ENCODE measurements around the gene GABRR1. TPM values are rescaled to one million over a fixed set of nuclear protein-coding genes. Genes with fewer than 3 reads are reported as not detected.

GABRR1 gene
- total RNA-seq, 1 donor = not detected

DNA sequence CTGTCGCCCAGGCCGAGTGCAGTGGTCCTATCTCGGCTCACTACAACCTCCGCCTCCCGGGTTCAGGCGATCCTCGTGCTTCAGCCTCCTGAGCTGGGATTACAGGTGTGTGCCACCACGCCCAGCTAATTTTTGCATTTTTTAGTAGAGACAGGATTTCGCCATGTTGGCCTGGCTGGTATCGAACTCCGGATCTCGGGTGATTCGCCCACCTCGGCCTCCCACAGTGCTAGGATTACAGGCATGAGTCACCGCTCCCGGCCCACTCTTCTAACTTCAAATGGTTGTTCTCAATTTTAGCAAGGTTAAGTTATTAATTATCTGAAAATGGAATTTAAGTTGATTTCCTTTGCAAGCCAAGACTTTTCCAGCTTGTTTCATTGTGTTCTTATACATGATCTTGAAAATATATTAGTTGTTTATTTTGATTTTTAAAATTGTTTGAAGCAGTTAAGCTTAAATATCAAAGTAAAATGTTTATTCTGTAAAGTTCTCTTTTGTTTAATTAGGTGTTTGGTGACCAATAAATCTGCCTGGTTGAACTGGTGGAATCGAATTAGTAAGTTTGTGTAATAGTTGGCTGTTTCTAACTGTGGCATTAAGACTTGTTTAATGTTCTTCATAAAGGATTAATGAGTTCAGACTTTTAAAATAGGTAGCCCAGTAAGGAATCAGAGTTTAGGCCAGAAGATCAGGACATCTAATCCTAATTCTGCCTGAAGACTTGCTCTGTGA lies 69.0 kb downstream of the GABRR1 start:
- H4K20me1 ChIP-seq (ENCODE audit: insufficient read depth, low read length) = no peaks in the 10 kb centered on the region
- H3K4me2 ChIP-seq (ENCODE audit: insufficient read depth, low read length) = no peak overlapping the region
- H3K79me2 ChIP-seq (ENCODE audit: insufficient read depth, low read length) = no peaks in the 10 kb centered on the region
- H3K27me3 ChIP-seq (ENCODE audit: insufficient read depth, low read length) = peaks cover 23% of the 10 kb centered on the region
- no peak overlapping the region for H3K4me3 ChIP-seq (ENCODE audit: insufficient read depth, low read length)
- no peak overlapping the region for H3K27ac ChIP-seq (ENCODE audit: low read depth, low read length)
- no peak for TF ChIP-seq CTCF (IDR thresholded peaks at IDR 0.05; ENCODE audit: extremely low read depth, low read depth, low read length)
- no peak for DNase-seq (ENCODE audit: insufficient read length, low spot score, missing footprints)
- no peak overlapping the region for H2AFZ ChIP-seq (ENCODE audit: low read length)
- H3K36me3 ChIP-seq (ENCODE audit: insufficient read depth, low read length) = no peaks in the 10 kb centered on the region
- peaks cover 17% of the 10 kb centered on the region for H3K4me1 ChIP-seq (ENCODE audit: insufficient read depth, low read length)
- no peaks in the 10 kb centered on the region for H3K9me3 ChIP-seq (ENCODE audit: low read depth, low read length)

DNA sequence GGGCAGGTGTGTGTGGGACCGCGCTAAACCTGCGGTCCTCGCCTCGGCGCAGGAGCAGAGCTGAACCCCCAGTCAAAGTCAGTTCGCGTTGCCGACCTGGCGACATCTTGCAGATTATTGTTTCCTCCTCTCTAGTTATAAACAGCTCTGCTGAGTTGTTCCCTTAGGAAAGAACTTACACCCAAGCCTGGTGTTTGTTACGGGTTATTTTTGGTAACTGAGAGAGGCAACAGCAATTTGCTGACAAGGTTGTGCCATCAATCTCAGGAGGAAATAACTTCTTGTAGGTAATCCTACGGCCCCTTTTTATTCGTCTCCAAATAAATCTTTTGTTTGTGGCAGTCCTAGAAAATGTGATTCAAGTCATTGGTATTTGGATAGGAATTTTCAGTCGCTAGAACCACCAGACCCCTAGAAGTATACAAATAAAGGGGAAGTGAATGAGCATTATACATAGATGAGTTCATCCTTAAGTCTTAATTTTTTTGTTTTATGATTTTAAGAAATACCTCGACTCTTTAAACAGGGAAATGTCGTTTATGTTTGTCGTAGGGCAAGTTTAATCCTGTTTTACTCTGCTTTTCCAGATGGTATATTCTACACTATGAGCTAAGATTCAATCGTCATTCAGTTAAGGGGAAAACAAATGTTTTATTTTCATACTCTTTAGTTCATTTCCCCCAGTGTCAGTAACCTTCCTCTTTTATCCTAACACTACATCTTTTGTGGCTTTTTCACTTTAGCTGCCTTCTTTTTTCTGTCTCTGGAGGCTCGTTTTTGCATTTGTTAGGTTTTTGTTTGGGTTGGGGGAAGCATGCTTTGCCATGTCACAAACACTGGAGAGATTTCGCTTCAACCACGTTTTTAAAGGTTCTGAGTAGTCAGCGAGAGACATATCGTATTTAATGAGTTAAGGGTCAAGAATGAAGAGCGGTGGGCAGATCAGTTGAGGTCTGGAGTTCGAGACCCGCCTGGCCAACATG lies 70.1 kb downstream of the GABRR1 start:
- no peak for TF ChIP-seq CTCF (IDR thresholded peaks at IDR 0.05; ENCODE audit: extremely low read depth, low read depth, low read length)
- peak overlapping the region; percentile 72 for H3K4me3 ChIP-seq (ENCODE audit: insufficient read depth, low read length)
- H3K27me3 ChIP-seq (ENCODE audit: insufficient read depth, low read length) = peaks cover 23% of the 10 kb centered on the region
- no peaks in the 10 kb centered on the region for H4K20me1 ChIP-seq (ENCODE audit: insufficient read depth, low read length)
- peak overlapping the region; percentile 75 for H2AFZ ChIP-seq (ENCODE audit: low read length)
- no peaks in the 10 kb centered on the region for H3K79me2 ChIP-seq (ENCODE audit: insufficient read depth, low read length)
- peak overlapping the region; percentile 80 for H3K4me2 ChIP-seq (ENCODE audit: insufficient read depth, low read length)
- H3K36me3 ChIP-seq (ENCODE audit: insufficient read depth, low read length) = no peaks in the 10 kb centered on the region
- H3K27ac ChIP-seq (ENCODE audit: low read depth, low read length) = no peak overlapping the region
- DNase-seq (ENCODE audit: insufficient read length, low spot score, missing footprints) = peak; percentile 72
- no peaks in the 10 kb centered on the region for H3K9me3 ChIP-seq (ENCODE audit: low read depth, low read length)
- peaks cover 17% of the 10 kb centered on the region for H3K4me1 ChIP-seq (ENCODE audit: insufficient read depth, low read length)

DNA sequence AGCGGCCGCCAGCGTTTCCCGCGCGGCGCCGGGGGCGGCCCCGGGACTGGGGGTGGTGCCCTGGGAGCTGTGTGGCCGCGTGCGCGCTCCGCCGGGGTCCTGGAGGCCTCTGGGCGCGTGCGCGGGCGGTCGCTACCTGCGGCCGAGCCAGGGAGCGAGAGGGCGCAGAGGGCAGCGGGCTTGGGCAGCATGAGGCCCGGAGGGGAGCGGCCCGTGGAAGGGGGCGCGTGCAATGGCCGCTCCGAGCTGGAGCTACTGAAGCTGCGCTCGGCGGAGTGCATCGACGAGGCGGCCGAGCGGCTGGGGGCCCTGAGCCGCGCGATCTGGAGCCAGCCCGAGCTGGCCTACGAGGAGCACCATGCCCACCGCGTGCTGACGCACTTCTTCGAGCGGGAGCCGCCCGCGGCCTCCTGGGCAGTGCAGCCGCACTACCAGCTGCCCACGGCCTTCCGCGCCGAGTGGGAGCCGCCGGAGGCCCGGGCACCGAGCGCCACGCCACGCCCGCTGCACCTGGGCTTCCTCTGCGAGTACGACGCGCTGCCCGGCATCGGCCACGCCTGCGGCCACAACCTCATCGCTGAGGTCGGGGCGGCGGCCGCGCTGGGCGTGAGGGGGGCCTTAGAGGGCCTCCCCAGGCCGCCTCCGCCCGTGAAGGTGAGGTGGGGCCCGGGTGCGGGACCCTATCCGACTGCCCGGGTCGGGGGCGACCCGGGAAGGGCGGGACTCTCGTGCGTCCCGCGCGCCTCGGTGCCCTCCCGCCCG lies 71.0 kb downstream of the GABRR1 start, which contains the start of gene PM20D2:
TSS of gene PM20D2 (plus strand) at position 100 of the 762 bp plus-strand sequence. CDS start at position 190, 90 bp downstream.
- no peaks in the 10 kb centered on the region for H3K79me2 ChIP-seq (ENCODE audit: insufficient read depth, low read length)
- peaks cover 18% of the 10 kb centered on the region for H3K4me1 ChIP-seq (ENCODE audit: insufficient read depth, low read length)
- peak within 1 kb of the TSS; percentile 75 for H2AFZ ChIP-seq (ENCODE audit: low read length)
- H3K4me2 ChIP-seq (ENCODE audit: insufficient read depth, low read length) = peak within 1 kb of the TSS; percentile 80
- DNase-seq (ENCODE audit: insufficient read length, low spot score, missing footprints) = peak; percentile 88
- H3K27me3 ChIP-seq (ENCODE audit: insufficient read depth, low read length) = peaks cover 23% of the 10 kb centered on the region
- no peaks in the 10 kb centered on the region for H3K36me3 ChIP-seq (ENCODE audit: insufficient read depth, low read length)
- H3K9me3 ChIP-seq (ENCODE audit: low read depth, low read length) = no peaks in the 10 kb centered on the region
- no peaks in the 10 kb centered on the region for H4K20me1 ChIP-seq (ENCODE audit: insufficient read depth, low read length)
- no peak within 1 kb of the TSS for H3K27ac ChIP-seq (ENCODE audit: low read depth, low read length)
- peak within 1 kb of the TSS; percentile 72 for H3K4me3 ChIP-seq (ENCODE audit: insufficient read depth, low read length)
- TF ChIP-seq CTCF (IDR thresholded peaks at IDR 0.05; ENCODE audit: extremely low read depth, low read depth, low read length) = no peak
